ENCODE measurements around the gene LSP1.

Gene LSP1

DNA sequence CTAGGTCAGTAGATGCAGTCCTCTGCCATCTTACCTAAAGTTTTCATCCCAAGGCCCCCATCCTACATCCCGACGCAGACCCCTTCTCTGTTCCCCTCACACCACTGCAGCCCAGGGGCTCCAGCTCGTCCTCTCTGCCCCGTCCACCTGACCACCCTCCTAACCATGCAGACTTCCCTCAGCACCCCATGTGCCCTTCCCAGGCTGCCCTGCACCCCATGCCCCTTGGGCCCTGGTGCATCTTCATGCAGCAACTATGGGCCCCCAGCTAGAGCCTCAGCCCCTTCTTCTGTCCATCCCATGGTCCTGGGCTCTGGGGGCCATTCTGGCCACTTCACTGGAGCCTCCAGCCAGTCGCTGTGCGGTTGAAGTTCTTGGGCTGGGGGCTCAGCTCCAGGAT is 35.9 kb downstream of the LSP1 start:
- DNase-seq (ENCODE audit: low spot score) = no peak
- TF ChIP-seq, protein P1, sequence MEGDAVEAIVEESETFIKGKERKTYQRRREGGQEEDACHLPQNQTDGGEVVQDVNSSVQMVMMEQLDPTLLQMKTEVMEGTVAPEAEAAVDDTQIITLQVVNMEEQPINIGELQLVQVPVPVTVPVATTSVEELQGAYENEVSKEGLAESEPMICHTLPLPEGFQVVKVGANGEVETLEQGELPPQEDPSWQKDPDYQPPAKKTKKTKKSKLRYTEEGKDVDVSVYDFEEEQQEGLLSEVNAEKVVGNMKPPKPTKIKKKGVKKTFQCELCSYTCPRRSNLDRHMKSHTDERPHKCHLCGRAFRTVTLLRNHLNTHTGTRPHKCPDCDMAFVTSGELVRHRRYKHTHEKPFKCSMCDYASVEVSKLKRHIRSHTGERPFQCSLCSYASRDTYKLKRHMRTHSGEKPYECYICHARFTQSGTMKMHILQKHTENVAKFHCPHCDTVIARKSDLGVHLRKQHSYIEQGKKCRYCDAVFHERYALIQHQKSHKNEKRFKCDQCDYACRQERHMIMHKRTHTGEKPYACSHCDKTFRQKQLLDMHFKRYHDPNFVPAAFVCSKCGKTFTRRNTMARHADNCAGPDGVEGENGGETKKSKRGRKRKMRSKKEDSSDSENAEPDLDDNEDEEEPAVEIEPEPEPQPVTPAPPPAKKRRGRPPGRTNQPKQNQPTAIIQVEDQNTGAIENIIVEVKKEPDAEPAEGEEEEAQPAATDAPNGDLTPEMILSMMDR (IDR thresholded peaks at IDR 0.05; ENCODE audit: borderline replicate concordance, control extremely low read depth, extremely low read depth, insufficient read depth, missing control alignments) = no peak
- in situ Hi-C loops (cut with MboI; ENCODE audit: low sequenced_read_pairs, unreplicated experiment) = no loop called here

DNA sequence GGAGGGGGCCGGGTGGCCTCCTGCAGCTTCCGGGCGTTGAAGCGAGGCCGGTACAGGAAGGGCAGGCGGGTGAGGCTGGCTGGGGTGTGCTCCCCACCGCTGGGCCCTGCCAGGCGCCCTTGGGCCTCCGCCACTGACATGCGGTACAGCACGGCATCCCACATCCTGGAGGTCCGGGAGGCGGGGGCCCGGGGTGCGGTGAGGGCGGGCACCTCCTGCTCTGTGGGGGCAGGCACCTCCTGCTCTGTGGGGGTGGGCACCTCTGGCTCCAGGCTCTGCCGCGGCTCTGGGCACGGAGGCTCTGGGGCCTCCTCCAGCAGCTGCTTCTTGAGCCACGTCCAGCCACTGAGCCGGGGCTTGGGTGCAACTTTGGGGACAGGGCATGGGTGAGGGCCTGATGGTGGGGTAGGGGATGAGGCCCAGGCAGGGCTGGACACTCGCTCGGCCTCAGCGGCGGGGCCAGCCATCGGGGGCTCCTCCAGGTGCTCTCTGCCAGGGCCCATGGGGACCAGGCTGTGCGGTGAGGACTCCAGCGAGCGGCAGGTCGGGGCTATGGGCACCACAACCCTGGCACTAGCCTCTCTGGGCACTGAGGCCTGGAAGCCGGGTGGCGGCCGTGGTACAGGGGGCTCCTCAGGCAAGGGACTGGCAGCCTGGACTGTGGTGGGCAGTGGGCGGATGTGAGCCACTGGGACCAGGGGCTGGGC is 36.5 kb downstream of the LSP1 start:
- DNase-seq (ENCODE audit: low spot score) = no peak
- TF ChIP-seq, protein P1 (IDR thresholded peaks at IDR 0.05; ENCODE audit: borderline replicate concordance, control extremely low read depth, extremely low read depth, insufficient read depth, missing control alignments) = no peak
- in situ Hi-C loops (cut with MboI; ENCODE audit: low sequenced_read_pairs, unreplicated experiment) = no loop called here

DNA sequence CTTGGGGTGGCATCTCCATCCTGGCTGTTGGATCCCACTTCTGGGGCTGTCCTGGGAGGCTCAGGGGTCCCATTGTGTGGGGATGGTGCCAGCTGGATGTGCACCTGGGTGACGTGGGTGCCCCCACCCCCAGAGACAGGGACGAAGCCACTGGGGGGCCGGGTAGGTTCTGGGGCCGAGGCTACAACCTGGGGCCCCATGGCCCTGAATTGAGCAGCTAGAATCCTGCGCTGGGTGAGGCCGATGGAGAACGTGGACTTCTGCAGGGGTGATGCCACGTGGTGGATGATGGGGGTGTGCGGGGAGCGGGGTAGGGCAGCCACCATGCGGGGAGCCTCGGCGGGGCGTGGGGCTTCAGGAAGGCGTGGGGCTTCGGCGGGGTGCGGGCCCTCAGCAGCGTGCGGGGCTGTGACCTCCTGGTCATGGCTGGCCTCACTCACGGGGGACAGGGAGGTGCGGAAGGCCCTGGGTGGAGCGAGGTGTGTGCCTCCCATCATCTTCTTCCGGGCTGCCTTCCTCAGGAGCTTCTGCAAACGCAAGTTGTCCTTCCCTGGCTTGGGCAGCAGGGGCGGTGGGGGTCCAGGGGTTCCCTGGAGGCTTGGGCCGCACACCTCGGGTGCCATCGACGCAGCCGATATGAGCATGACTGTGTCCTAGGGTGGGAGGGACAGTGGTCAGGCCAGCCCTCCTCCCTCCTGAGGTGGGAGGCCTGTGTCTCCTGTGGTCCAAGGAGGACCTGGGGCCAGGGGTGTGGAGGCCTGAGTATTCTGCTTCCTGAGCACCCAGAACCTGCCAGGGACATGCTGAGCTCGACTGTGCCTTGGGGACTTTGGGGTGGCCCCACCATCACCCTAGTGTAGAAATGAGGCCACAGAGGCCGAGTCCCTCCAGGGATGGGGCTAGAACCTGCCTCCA is 37.3 kb downstream of the LSP1 start:
- TF ChIP-seq, protein P1 (IDR thresholded peaks at IDR 0.05; ENCODE audit: borderline replicate concordance, control extremely low read depth, extremely low read depth, insufficient read depth, missing control alignments) = no peak
- in situ Hi-C loops (cut with MboI; ENCODE audit: low sequenced_read_pairs, unreplicated experiment) = no loop called here
- peak; percentile 37 for DNase-seq (ENCODE audit: low spot score)

DNA sequence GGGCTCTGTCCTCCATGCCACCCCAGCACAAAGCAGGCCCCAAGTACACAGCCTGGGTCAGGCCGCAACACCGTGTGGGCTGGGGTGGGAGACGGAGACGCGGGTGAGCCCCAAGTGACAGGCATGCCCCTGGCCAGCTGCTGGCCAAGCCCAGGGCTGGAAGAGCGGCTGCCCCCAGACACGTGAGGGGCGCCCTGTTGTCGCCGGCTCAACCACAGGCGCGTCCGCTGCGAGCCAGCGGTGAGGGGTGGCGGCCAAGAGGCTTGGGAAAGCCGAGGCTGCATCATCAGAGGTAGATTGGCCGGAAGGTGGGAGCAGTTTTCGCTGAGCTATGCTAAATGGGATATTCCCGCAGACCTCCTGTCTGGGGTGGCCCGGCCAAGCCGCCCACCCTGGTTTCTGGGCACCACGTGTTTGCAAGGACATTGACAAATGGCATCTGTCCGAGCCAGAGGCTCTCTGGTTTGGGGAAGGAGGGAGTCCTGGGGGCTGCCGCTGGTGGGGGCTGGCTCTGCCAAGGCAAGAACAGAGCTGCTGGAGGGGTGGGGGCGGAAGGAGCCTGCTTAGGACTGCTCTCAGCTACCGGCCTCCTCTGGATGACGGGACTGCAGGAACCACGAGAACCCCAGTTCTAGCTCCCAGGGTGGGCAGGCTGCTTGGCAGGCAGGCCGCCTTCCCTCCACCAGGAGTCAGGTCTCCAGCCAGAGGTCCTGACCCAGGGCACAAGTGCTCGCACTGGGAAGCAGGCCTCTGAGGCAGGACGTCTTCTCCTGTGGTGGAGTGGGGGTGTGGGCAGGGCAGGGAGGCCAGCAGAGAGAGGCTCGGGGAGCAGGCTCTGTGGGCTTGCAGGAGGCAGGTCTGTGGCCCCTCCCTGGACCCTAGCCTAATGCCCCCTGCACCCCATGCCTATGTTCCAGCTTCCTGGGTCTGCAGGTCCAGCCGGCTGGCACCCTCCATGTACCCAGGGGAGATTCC is 38.3 kb downstream of the LSP1 start:
- TF ChIP-seq, protein P1 (IDR thresholded peaks at IDR 0.05; ENCODE audit: borderline replicate concordance, control extremely low read depth, extremely low read depth, insufficient read depth, missing control alignments) = no peak
- peak; percentile 35 for DNase-seq (ENCODE audit: low spot score)
- in situ Hi-C loops (cut with MboI; ENCODE audit: low sequenced_read_pairs, unreplicated experiment) = no loop called here

DNA sequence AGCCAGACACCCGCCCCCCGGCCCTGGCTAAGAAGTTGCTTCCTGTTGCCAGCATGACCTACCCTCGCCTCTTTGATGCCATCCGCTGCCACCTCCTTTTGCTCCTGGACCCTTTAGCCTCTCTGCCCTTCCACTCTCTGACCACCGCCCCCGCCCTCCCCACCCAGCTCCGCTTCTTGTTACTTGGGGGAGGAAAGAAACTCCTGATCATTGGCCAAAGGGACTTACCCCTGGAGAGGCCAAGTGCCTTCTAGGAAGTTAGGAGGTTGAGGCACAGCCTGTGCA is 38.9 kb downstream of the LSP1 start, which contains the start of gene PRR33:
TSS of gene PRR33 (minus strand) at position 65 of the 285 bp plus-strand sequence. CDS start 1,311 bp downstream, outside the sequence.
- in situ Hi-C loops (cut with MboI; ENCODE audit: low sequenced_read_pairs, unreplicated experiment) = no loop called here
- TF ChIP-seq, protein P1 (IDR thresholded peaks at IDR 0.05; ENCODE audit: borderline replicate concordance, control extremely low read depth, extremely low read depth, insufficient read depth, missing control alignments) = no peak
- DNase-seq (ENCODE audit: low spot score) = no peak

DNA sequence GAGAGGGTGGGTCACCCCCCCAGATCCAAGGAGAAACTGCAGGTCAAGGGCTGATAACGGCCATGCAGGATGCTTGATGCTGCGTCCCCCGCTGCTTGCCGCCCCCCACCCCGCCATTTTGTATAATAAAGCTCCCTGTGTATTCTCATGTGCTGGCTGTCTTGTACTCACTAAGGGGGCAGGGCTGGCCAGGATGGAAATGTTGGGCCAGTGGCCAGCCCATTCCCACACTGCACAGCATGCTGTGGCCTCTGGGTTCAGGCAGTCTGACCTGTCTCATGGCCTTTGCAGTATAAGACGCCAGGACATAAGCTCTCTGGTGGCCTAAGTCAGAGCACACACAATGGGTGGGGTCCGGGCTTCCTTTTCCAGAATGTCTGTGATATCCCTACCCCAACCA is 39.2 kb downstream of the LSP1 start:
- DNase-seq (ENCODE audit: low spot score) = no peak
- TF ChIP-seq, protein P1 (IDR thresholded peaks at IDR 0.05; ENCODE audit: borderline replicate concordance, control extremely low read depth, extremely low read depth, insufficient read depth, missing control alignments) = no peak
- in situ Hi-C loops (cut with MboI; ENCODE audit: low sequenced_read_pairs, unreplicated experiment) = no loop called here

All from GM13976 (cell line).